Dendritic cell treated with granulocyte-macrophage colony-stimulating factor and Interleukin-4, amounts not matched to agents 40 ng/mL and 50 ng/mL, for 4 days (primary cell): ENCODE measurements around the gene JAK1.
"Not testable (repeated sequence)": the region's sequence is repeated elsewhere in the genome, so short reads cannot be mapped to it uniquely, and the experiment has no call there.

ENCODE experiments used
- H3K27ac Mint-ChIP-seq: one replicate; pipeline ENCODE4 v1.8.0; 2022; ENCODE audit warnings: mild to moderate bottlenecking, mixed read lengths
- H3K27me3 Mint-ChIP-seq: one replicate; pipeline ENCODE4 v1.8.0; 2022; ENCODE audit warnings: mild to moderate bottlenecking, mixed read lengths
- H3K36me3 Mint-ChIP-seq: one replicate; pipeline ENCODE4 v1.8.0; 2022; ENCODE audit warnings: low read depth, mixed read lengths
- H3K4me1 Mint-ChIP-seq: one replicate; pipeline ENCODE4 v1.8.0; 2022; ENCODE audit warnings: low read depth, mixed read lengths
- H3K4me3 Mint-ChIP-seq: one replicate; pipeline ENCODE4 v1.8.0; 2022; ENCODE audit warnings: mild to moderate bottlenecking, moderate library complexity, mixed read lengths
- H3K9me3 Mint-ChIP-seq: one replicate; pipeline ENCODE4 v1.8.0; 2022; ENCODE audit warnings: mixed read lengths
- intact Hi-C: fragments of 100-400 bp; cut with micrococcal nuclease; formaldehyde crosslinking; loops from one replicate; pipeline ENCODE4 v1.15.0; 2022

The JAK1 gene

GRCh38 chr1:64823691-64824476 is 142.5 kb downstream of the JAK1 start:
- Mint-ChIP-seq H3K27me3 (no peaks in the 10 kb centered on the region), H3K36me3 (no peaks in the 10 kb centered on the region), H3K4me1 (peaks cover 11% of the 10 kb centered on the region), H3K4me3 (peak overlapping the region; percentile 32), H3K9me3 (no peaks in the 10 kb centered on the region), H3K27ac (no peak overlapping the region)
- intact Hi-C loops: loop anchor here (1.0 to 10.0 kb wide), 3 partner anchors 80 to 309 kb away; no protein-coding TSS in a partner anchor

GRCh38 chr1:64822621-64823020 is 143.7 kb downstream of the JAK1 start:
- Mint-ChIP-seq H3K36me3 (no peaks in the 10 kb centered on the region), H3K27ac (no peak overlapping the region), H3K27me3 (no peaks in the 10 kb centered on the region), H3K4me1 (peaks cover 7% of the 10 kb centered on the region), H3K4me3 (no peak overlapping the region), H3K9me3 (peaks cover under 1% of the 10 kb centered on the region)
- intact Hi-C loops: loop anchor here (5.0 to 10.0 kb wide), 2 partner anchors 135 to 308 kb away; no protein-coding TSS in a partner anchor

- H3K27ac Mint-ChIP-seq, H3K4me3 Mint-ChIP-seq, H3K9me3 Mint-ChIP-seq, H3K27me3 Mint-ChIP-seq, H3K4me1 Mint-ChIP-seq, H3K36me3 Mint-ChIP-seq: not testable (repeated sequence)
- intact Hi-C loops: loop anchor here (5.0 to 10.0 kb wide), 2 partner anchors 133 to 306 kb away; no protein-coding TSS in a partner anchor
Measured at GRCh38 chr1:64820572-64820971, 145.8 kb downstream of the JAK1 start.

GRCh38 chr1:64817364-64817763 is 149.0 kb downstream of the JAK1 start:
- H3K36me3 Mint-ChIP-seq, H3K27ac Mint-ChIP-seq, intact Hi-C loops, H3K9me3 Mint-ChIP-seq, H3K4me3 Mint-ChIP-seq, H3K4me1 Mint-ChIP-seq, H3K27me3 Mint-ChIP-seq: not testable (repeated sequence)

GRCh38 chr1:64814427-64814826 is 151.9 kb downstream of the JAK1 start:
- H3K9me3 Mint-ChIP-seq: peaks cover 6% of the 10 kb centered on the region
- no peaks in the 10 kb centered on the region for H3K27me3 Mint-ChIP-seq
- H3K4me3 Mint-ChIP-seq: no peak overlapping the region
- intact Hi-C loops: no loop called here
- no peak overlapping the region for H3K27ac Mint-ChIP-seq
- no peaks in the 10 kb centered on the region for H3K36me3 Mint-ChIP-seq
- no peaks in the 10 kb centered on the region for H3K4me1 Mint-ChIP-seq

GRCh38 chr1:64811131-64811530 is 155.2 kb downstream of the JAK1 start:
- intact Hi-C loops: no loop called here

GRCh38 chr1:64810001-64810400 is 156.3 kb downstream of the JAK1 start:
- Mint-ChIP-seq H3K9me3 (no peaks in the 10 kb centered on the region), H3K4me3 (no peak overlapping the region), H3K27me3 (no peaks in the 10 kb centered on the region), H3K4me1 (no peaks in the 10 kb centered on the region), H3K36me3 (no peaks in the 10 kb centered on the region), H3K27ac (no peak overlapping the region)
- intact Hi-C loops: no loop called here

More at GRCh38 chr1:64811131-64811530, 155.2 kb downstream of the JAK1 start:
- H3K27me3 Mint-ChIP-seq: no peaks in the 10 kb centered on the region
- H3K36me3 Mint-ChIP-seq: no peaks in the 10 kb centered on the region
- H3K4me1 Mint-ChIP-seq: no peaks in the 10 kb centered on the region
- H3K9me3 Mint-ChIP-seq: no peaks in the 10 kb centered on the region
- H3K27ac Mint-ChIP-seq: no peak overlapping the region
- no peak overlapping the region for H3K4me3 Mint-ChIP-seq

GRCh38 chr1:64809309-64809708 is 157.0 kb downstream of the JAK1 start:
- H3K27me3 Mint-ChIP-seq: no peaks in the 10 kb centered on the region
- intact Hi-C loops: no loop called here

GRCh38 chr1:64801851-64802523 is 164.4 kb downstream of the JAK1 start:
- H3K27ac Mint-ChIP-seq: no peak overlapping the region
- intact Hi-C loops: no loop called here
- H3K27me3 Mint-ChIP-seq: no peaks in the 10 kb centered on the region
- no peak overlapping the region for H3K4me3 Mint-ChIP-seq
- H3K36me3 Mint-ChIP-seq: no peaks in the 10 kb centered on the region
- H3K4me1 Mint-ChIP-seq: no peaks in the 10 kb centered on the region
- H3K9me3 Mint-ChIP-seq: no peaks in the 10 kb centered on the region

More at GRCh38 chr1:64809309-64809708, 157.0 kb downstream of the JAK1 start:
- no peaks in the 10 kb centered on the region for H3K36me3 Mint-ChIP-seq
- H3K27ac Mint-ChIP-seq: no peak overlapping the region
- no peaks in the 10 kb centered on the region for H3K9me3 Mint-ChIP-seq
- no peak overlapping the region for H3K4me3 Mint-ChIP-seq
- no peaks in the 10 kb centered on the region for H3K4me1 Mint-ChIP-seq

- intact Hi-C loops: no loop called here
- no peaks in the 10 kb centered on the region for H3K36me3 Mint-ChIP-seq
- no peak overlapping the region for H3K27ac Mint-ChIP-seq
- H3K4me3 Mint-ChIP-seq: no peak overlapping the region
- H3K4me1 Mint-ChIP-seq: no peaks in the 10 kb centered on the region
- H3K9me3 Mint-ChIP-seq: no peaks in the 10 kb centered on the region
- no peaks in the 10 kb centered on the region for H3K27me3 Mint-ChIP-seq
Measured at GRCh38 chr1:64798872-64799271, 167.5 kb downstream of the JAK1 start.

- Mint-ChIP-seq H3K27me3 (no peaks in the 10 kb centered on the region), H3K27ac (no peak overlapping the region), H3K36me3 (no peaks in the 10 kb centered on the region), H3K4me3 (no peak overlapping the region), H3K4me1 (no peaks in the 10 kb centered on the region), H3K9me3 (peaks cover 13% of the 10 kb centered on the region)
- intact Hi-C loops: no loop called here
Measured at GRCh38 chr1:64790832-64791487, 175.4 kb downstream of the JAK1 start.
